ENCODE data around the gene USP16.
A peak's percentile ranks its signal among the peaks of the same experiment; 100 is the strongest.

The USP16 gene

DNA sequence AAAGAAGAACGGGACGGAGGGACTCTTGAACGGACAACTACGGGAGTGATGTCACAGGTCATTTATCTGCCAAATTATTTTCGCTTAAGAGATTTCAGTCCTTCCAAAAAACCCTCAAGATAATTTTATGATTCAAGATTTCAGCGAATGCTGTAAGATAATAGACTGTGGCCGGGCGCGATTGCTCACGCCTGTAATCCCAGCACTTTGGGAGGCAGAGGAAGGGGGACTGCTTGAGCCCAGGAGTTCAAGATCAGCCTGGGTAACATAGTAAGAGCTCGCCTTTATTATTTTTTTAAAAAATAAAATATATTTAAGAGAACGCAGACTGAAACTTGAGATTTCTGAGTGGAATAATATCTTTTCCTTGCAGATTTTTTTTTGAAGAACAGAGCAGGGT, 5.9 kb upstream of the USP16 start:
- DNase-seq, result no peak
- H3K4ac ChIP-seq (ENCODE audit: low read depth, low read length), result no peak overlapping the region
- no peak overlapping the region for H2BK120ac ChIP-seq (ENCODE audit: low read depth, low read length)
- no peak overlapping the region for H2BK15ac ChIP-seq (replicated peaks; ENCODE audit: low read depth)
- no peak overlapping the region for H3K18ac ChIP-seq (ENCODE audit: low read length)
- no peak overlapping the region for H2BK5ac ChIP-seq (ENCODE audit: low read length)
- no peak overlapping the region for H3K4me3 ChIP-seq (ENCODE audit: low read length)
- H3K36me3 ChIP-seq (ENCODE audit: control insufficient read depth, insufficient read depth, low read length), result no peaks in the 10 kb centered on the region
- H3K79me2 ChIP-seq (ENCODE audit: control insufficient read depth, insufficient read depth, low read length), result no peaks in the 10 kb centered on the region
- H3K4me2 ChIP-seq (ENCODE audit: low read length), result no peak overlapping the region
- H3K23ac ChIP-seq (ENCODE audit: low read length), result no peak overlapping the region
- no peak overlapping the region for H2AK5ac ChIP-seq (ENCODE audit: low read length)
- no CpG with 5 or more reads among the region's 12 CpGs for WGBS (ENCODE audit: extremely low coverage, insufficient coverage, low lambda C conversion rate)
- no peaks in the 10 kb centered on the region for H3K4me1 ChIP-seq (ENCODE audit: control insufficient read depth, low read depth, low read length)
- H3K27ac ChIP-seq (ENCODE audit: low read depth, low read length), result no peak overlapping the region
- H4K5ac ChIP-seq (ENCODE audit: low read length), result no peak overlapping the region
- H4K8ac ChIP-seq (ENCODE audit: low read depth, low read length), result peak overlapping the region; percentile 81
- peak overlapping the region; percentile 61 for H3K9ac ChIP-seq (ENCODE audit: low read length)
- no peak overlapping the region for H3K56ac ChIP-seq (ENCODE audit: low read length)
- H3K79me1 ChIP-seq (ENCODE audit: low read length), result no peaks in the 10 kb centered on the region
- no peaks in the 10 kb centered on the region for H3K27me3 ChIP-seq (ENCODE audit: insufficient read depth, low read length, poor library complexity)

DNA sequence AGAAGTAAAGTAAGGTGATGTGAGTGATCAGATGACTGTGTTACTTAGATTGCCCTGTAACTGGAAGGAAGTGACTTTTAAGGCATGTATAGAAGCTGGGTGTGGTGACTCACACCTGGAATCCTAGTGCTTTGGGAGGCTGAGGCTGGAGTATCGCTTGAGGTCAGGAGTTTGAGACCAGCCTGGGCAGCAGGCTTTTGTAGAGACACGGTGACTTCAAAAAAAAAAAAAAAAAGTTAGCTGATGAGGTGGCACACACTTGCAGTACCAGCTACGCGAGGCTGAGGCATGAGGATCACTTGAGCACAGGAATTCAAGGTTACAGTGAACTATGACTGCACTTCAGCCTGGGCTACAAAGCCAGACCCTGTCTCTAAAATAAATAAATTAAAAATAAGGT, 2.3 kb upstream of the USP16 start:
- Histone ChIP-seq H4K8ac (ENCODE audit: low read depth, low read length) (no peak overlapping the region), H3K18ac (ENCODE audit: low read length) (no peak overlapping the region), H3K27ac (ENCODE audit: low read depth, low read length) (no peak overlapping the region), H3K27me3 (ENCODE audit: insufficient read depth, low read length, poor library complexity) (no peaks in the 10 kb centered on the region), H3K4me2 (ENCODE audit: low read length) (no peak overlapping the region), H3K4me3 (ENCODE audit: low read length) (no peak overlapping the region), H3K4me1 (ENCODE audit: control insufficient read depth, low read depth, low read length) (no peaks in the 10 kb centered on the region), H2AK5ac (ENCODE audit: low read length) (no peak overlapping the region), H2BK120ac (ENCODE audit: low read depth, low read length) (no peak overlapping the region), H3K36me3 (ENCODE audit: control insufficient read depth, insufficient read depth, low read length) (no peaks in the 10 kb centered on the region), H3K56ac (ENCODE audit: low read length) (no peak overlapping the region), H2BK15ac (replicated peaks; ENCODE audit: low read depth) (no peak overlapping the region), H3K23ac (ENCODE audit: low read length) (no peak overlapping the region), H2BK5ac (ENCODE audit: low read length) (no peak overlapping the region), H4K5ac (ENCODE audit: low read length) (no peak overlapping the region), H3K79me2 (ENCODE audit: control insufficient read depth, insufficient read depth, low read length) (peaks cover 10% of the 10 kb centered on the region), H3K9ac (ENCODE audit: low read length) (no peak overlapping the region), H3K79me1 (ENCODE audit: low read length) (peaks cover 5% of the 10 kb centered on the region), H3K4ac (ENCODE audit: low read depth, low read length) (no peak overlapping the region)
- no peak for DNase-seq
- no CpG with 5 or more reads among the region's 4 CpGs for WGBS (ENCODE audit: extremely low coverage, insufficient coverage, low lambda C conversion rate)

DNA sequence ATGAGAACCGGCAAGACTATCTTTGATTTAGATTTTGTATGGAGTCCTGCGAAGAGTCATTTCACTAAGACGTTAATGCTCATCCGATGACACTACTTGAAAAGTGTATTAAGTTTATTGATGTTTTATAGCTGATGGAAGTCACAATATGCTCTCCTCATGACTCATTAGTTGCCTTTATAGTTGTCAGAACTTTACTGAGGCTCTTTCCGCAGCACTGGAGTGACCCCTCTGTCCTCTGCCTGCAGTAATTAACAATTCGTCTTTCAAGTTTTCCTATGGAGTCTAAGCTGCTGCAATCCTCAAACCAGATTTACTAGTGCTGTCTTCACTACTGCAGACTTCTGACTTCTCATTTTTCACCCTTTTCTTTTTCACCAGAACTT, 853 bp downstream of the USP16 start:
- H3K4me3 ChIP-seq (ENCODE audit: low read length), result peak overlapping the region; percentile 92
- H3K23ac ChIP-seq (ENCODE audit: low read length), result no peak overlapping the region
- H2BK5ac ChIP-seq (ENCODE audit: low read length), result no peak overlapping the region
- DNase-seq, result peak; percentile 23
- peak overlapping the region; percentile 82 for H3K9ac ChIP-seq (ENCODE audit: low read length)
- WGBS (ENCODE audit: extremely low coverage, insufficient coverage, low lambda C conversion rate), result no CpG with 5 or more reads among the region's 6 CpGs
- no peak overlapping the region for H3K27ac ChIP-seq (ENCODE audit: low read depth, low read length)
- H3K79me2 ChIP-seq (ENCODE audit: control insufficient read depth, insufficient read depth, low read length), result peaks cover 12% of the 10 kb centered on the region
- H3K18ac ChIP-seq (ENCODE audit: low read length), result no peak overlapping the region
- H3K4me1 ChIP-seq (ENCODE audit: control insufficient read depth, low read depth, low read length), result no peaks in the 10 kb centered on the region
- H3K56ac ChIP-seq (ENCODE audit: low read length), result peak overlapping the region; percentile 88
- H3K79me1 ChIP-seq (ENCODE audit: low read length), result peaks cover 6% of the 10 kb centered on the region
- no peak overlapping the region for H4K5ac ChIP-seq (ENCODE audit: low read length)
- no peak overlapping the region for H4K8ac ChIP-seq (ENCODE audit: low read depth, low read length)
- H3K4ac ChIP-seq (ENCODE audit: low read depth, low read length), result no peak overlapping the region
- H2AK5ac ChIP-seq (ENCODE audit: low read length), result no peak overlapping the region
- no peaks in the 10 kb centered on the region for H3K36me3 ChIP-seq (ENCODE audit: control insufficient read depth, insufficient read depth, low read length)
- no peak overlapping the region for H2BK15ac ChIP-seq (replicated peaks; ENCODE audit: low read depth)
- no peaks in the 10 kb centered on the region for H3K27me3 ChIP-seq (ENCODE audit: insufficient read depth, low read length, poor library complexity)
- H3K4me2 ChIP-seq (ENCODE audit: low read length), result peak overlapping the region; percentile 85
- no peak overlapping the region for H2BK120ac ChIP-seq (ENCODE audit: low read depth, low read length)

DNA sequence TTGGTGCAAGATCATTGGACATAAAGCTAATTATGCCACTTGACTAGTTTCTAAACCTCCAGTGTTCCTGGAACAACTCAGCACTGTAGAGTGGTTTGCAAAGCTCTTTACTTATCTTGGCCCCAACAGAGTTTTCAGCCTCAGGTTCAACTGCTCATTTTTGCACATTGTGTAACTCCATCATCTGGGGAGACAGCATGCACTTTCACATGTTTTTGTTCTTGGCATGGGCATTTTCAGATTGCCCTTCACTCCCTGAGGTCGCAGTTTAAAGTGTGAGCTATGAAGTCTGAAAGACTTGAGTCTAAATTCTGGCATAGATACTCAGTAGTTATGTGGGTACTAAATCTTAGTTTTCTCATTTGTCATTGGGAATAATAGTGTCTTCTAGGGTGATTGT, 5.1 kb downstream of the USP16 start:
- Histone ChIP-seq H3K4ac (ENCODE audit: low read depth, low read length) (no peak overlapping the region), H3K4me1 (ENCODE audit: control insufficient read depth, low read depth, low read length) (no peaks in the 10 kb centered on the region), H4K8ac (ENCODE audit: low read depth, low read length) (no peak overlapping the region), H3K27me3 (ENCODE audit: insufficient read depth, low read length, poor library complexity) (no peaks in the 10 kb centered on the region), H3K79me2 (ENCODE audit: control insufficient read depth, insufficient read depth, low read length) (peaks cover 12% of the 10 kb centered on the region), H3K18ac (ENCODE audit: low read length) (no peak overlapping the region), H3K36me3 (ENCODE audit: control insufficient read depth, insufficient read depth, low read length) (no peaks in the 10 kb centered on the region), H2BK120ac (ENCODE audit: low read depth, low read length) (no peak overlapping the region), H3K79me1 (ENCODE audit: low read length) (peaks cover 6% of the 10 kb centered on the region), H2BK15ac (replicated peaks; ENCODE audit: low read depth) (no peak overlapping the region), H3K4me2 (ENCODE audit: low read length) (no peak overlapping the region), H3K27ac (ENCODE audit: low read depth, low read length) (no peak overlapping the region), H4K5ac (ENCODE audit: low read length) (no peak overlapping the region), H3K4me3 (ENCODE audit: low read length) (no peak overlapping the region), H3K23ac (ENCODE audit: low read length) (no peak overlapping the region), H3K9ac (ENCODE audit: low read length) (no peak overlapping the region), H2AK5ac (ENCODE audit: low read length) (no peak overlapping the region), H3K56ac (ENCODE audit: low read length) (no peak overlapping the region), H2BK5ac (ENCODE audit: low read length) (no peak overlapping the region)
- DNase-seq, result no peak
- no CpG with 5 or more reads among the region's 1 CpG for WGBS (ENCODE audit: extremely low coverage, insufficient coverage, low lambda C conversion rate)

DNA sequence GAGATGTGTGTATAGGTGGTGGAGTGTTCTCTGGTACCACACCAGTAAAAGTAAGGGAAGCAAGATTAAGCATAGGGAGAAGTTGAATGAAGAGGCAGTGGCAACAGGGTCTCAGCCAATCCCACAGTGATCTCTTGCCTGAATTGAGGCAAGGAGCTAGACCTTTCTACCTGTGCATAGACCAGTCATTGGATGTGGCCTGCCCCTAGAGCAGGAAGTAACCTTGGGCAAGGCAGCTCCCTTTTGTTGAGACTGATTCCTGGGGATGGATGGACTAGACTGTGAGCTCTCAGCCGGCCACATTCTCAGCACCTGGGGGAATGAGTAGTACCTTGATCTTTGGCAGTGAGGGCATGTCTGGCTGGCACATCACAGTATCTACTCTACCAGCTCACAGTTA, 6.4 kb downstream of the USP16 start:
- Histone ChIP-seq H2BK5ac (ENCODE audit: low read length) (no peak overlapping the region), H3K4me2 (ENCODE audit: low read length) (no peak overlapping the region), H3K4me3 (ENCODE audit: low read length) (no peak overlapping the region), H3K9ac (ENCODE audit: low read length) (no peak overlapping the region), H2BK15ac (replicated peaks; ENCODE audit: low read depth) (no peak overlapping the region), H3K27me3 (ENCODE audit: insufficient read depth, low read length, poor library complexity) (no peaks in the 10 kb centered on the region), H3K23ac (ENCODE audit: low read length) (no peak overlapping the region), H3K56ac (ENCODE audit: low read length) (no peak overlapping the region), H3K4ac (ENCODE audit: low read depth, low read length) (no peak overlapping the region), H3K18ac (ENCODE audit: low read length) (no peak overlapping the region), H2AK5ac (ENCODE audit: low read length) (no peak overlapping the region), H3K79me1 (ENCODE audit: low read length) (peaks cover 2% of the 10 kb centered on the region), H3K4me1 (ENCODE audit: control insufficient read depth, low read depth, low read length) (no peaks in the 10 kb centered on the region), H3K79me2 (ENCODE audit: control insufficient read depth, insufficient read depth, low read length) (peaks cover 4% of the 10 kb centered on the region), H4K5ac (ENCODE audit: low read length) (no peak overlapping the region), H3K36me3 (ENCODE audit: control insufficient read depth, insufficient read depth, low read length) (no peaks in the 10 kb centered on the region), H4K8ac (ENCODE audit: low read depth, low read length) (no peak overlapping the region), H2BK120ac (ENCODE audit: low read depth, low read length) (no peak overlapping the region), H3K27ac (ENCODE audit: low read depth, low read length) (no peak overlapping the region)
- WGBS (ENCODE audit: extremely low coverage, insufficient coverage, low lambda C conversion rate), result no CpG with 5 or more reads among the region's 1 CpG
- DNase-seq, result no peak

DNA sequence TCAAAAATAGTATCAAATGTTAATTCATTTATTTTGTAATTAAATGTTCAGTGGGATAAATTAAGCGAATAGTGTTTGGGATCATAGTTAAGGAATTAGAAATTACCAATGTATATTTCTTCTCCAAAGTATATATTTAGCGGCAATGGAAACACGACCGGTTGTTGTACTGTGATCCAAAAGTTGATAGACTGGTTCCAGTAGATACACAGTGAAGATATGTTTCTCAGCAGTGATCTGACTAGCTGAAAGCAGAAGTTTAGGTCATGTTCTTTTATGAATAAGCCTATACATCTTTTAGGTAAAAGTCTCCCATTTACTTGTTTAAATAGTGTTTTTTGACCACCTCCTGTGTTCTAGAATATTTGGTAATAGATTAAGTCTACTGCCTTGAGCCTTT, 8.8 kb downstream of the USP16 start:
- H3K23ac ChIP-seq (ENCODE audit: low read length), result no peak overlapping the region
- no peak overlapping the region for H3K4me2 ChIP-seq (ENCODE audit: low read length)
- H3K79me1 ChIP-seq (ENCODE audit: low read length), result peaks cover 2% of the 10 kb centered on the region
- H3K4me3 ChIP-seq (ENCODE audit: low read length), result no peak overlapping the region
- H3K18ac ChIP-seq (ENCODE audit: low read length), result no peak overlapping the region
- no peak overlapping the region for H4K5ac ChIP-seq (ENCODE audit: low read length)
- no peaks in the 10 kb centered on the region for H3K4me1 ChIP-seq (ENCODE audit: control insufficient read depth, low read depth, low read length)
- H2BK120ac ChIP-seq (ENCODE audit: low read depth, low read length), result no peak overlapping the region
- no peak overlapping the region for H2BK15ac ChIP-seq (replicated peaks; ENCODE audit: low read depth)
- no peak for DNase-seq
- H2BK5ac ChIP-seq (ENCODE audit: low read length), result no peak overlapping the region
- no peak overlapping the region for H3K4ac ChIP-seq (ENCODE audit: low read depth, low read length)
- no peak overlapping the region for H3K27ac ChIP-seq (ENCODE audit: low read depth, low read length)
- no CpG with 5 or more reads among the region's 4 CpGs for WGBS (ENCODE audit: extremely low coverage, insufficient coverage, low lambda C conversion rate)
- H3K79me2 ChIP-seq (ENCODE audit: control insufficient read depth, insufficient read depth, low read length), result no peaks in the 10 kb centered on the region
- H3K27me3 ChIP-seq (ENCODE audit: insufficient read depth, low read length, poor library complexity), result no peaks in the 10 kb centered on the region
- H2AK5ac ChIP-seq (ENCODE audit: low read length), result no peak overlapping the region
- H3K9ac ChIP-seq (ENCODE audit: low read length), result no peak overlapping the region
- H3K36me3 ChIP-seq (ENCODE audit: control insufficient read depth, insufficient read depth, low read length), result no peaks in the 10 kb centered on the region
- H4K8ac ChIP-seq (ENCODE audit: low read depth, low read length), result no peak overlapping the region
- no peak overlapping the region for H3K56ac ChIP-seq (ENCODE audit: low read length)
